ENCODE results near the gene ZIK1. TPM values are rescaled to one million over a fixed set of nuclear protein-coding genes. Genes with fewer than 3 reads are reported as not detected.

Gene ZIK1
- total RNA-seq, 1 donor from 2014 or later: 4.4 TPM

DNA sequence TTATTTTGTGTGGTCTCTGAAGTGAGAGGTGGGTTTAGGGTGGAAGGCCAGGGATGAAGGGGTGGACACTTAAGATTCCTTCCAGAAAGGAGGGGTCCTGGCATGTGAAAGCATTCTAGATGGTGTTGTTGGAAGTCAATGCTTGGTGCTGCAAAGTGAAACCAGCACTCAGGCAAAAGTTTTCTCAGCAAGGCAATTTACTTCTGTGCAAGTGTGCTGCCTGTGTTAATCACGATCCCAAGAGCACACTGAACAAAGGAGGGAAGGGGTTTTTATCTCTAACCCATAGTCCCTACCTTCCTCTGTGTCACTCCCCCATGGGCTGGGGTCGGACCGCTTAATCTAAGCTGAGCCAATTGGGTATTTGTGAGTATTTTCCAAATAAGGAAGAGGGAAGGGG lies 31.4 kb downstream of the ZIK1 start:
- DNase-seq (ENCODE audit: extremely low spot score in 2 of 2): no peak
- H3K4me1 ChIP-seq: peaks cover 9% of the 10 kb centered on the region
- H3K27ac ChIP-seq: no peak overlapping the region
- intact Hi-C loops (cut with DNase I): no loop called here
- peaks cover 17 to 55% of the 10 kb centered on the region in 2 donors for H3K36me3 ChIP-seq
- TF ChIP-seq POLR2AphosphoS5 (IDR thresholded peaks at IDR 0.05; ENCODE audit: insufficient read depth in 1 of 2, low read depth in 1 of 2) (no peak), POLR2A (IDR thresholded peaks at IDR 0.05) (no peak)
- TF ChIP-seq, protein P1, sequence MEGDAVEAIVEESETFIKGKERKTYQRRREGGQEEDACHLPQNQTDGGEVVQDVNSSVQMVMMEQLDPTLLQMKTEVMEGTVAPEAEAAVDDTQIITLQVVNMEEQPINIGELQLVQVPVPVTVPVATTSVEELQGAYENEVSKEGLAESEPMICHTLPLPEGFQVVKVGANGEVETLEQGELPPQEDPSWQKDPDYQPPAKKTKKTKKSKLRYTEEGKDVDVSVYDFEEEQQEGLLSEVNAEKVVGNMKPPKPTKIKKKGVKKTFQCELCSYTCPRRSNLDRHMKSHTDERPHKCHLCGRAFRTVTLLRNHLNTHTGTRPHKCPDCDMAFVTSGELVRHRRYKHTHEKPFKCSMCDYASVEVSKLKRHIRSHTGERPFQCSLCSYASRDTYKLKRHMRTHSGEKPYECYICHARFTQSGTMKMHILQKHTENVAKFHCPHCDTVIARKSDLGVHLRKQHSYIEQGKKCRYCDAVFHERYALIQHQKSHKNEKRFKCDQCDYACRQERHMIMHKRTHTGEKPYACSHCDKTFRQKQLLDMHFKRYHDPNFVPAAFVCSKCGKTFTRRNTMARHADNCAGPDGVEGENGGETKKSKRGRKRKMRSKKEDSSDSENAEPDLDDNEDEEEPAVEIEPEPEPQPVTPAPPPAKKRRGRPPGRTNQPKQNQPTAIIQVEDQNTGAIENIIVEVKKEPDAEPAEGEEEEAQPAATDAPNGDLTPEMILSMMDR (IDR thresholded peaks at IDR 0.05): no peak
- H3K4me3 ChIP-seq: peak overlapping the region; percentile 85 to 98
- H3K27me3 ChIP-seq: no peaks in the 10 kb centered on the region
- peaks cover 58% of the 10 kb centered on the region for H3K9me3 ChIP-seq

DNA sequence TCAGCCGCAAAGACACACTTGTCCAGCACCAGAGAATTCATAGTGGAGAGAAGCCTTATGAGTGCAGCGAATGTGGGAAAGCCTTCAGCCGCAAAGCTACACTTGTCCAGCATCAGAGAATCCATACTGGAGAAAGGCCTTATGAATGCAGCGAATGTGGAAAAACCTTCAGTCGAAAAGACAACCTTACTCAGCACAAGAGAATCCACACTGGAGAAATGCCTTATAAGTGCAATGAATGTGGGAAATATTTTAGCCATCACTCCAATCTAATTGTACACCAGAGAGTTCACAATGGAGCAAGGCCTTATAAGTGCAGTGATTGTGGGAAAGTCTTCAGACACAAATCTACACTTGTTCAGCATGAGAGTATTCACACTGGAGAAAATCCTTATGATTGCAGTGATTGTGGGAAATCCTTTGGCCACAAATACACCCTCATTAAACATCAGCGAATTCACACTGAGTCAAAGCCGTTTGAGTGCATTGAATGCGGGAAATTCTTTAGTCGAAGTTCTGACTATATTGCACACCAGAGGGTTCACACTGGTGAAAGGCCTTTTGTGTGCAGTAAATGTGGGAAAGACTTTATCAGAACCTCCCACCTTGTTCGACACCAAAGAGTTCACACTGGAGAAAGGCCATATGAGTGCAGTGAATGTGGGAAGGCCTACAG lies 36.9 kb downstream of the ZIK1 start:
- DNase-seq (ENCODE audit: extremely low spot score in 2 of 2): peak in 1 of 2 donors; percentile 16
- Histone ChIP-seq H3K36me3 (peaks cover 17 to 86% of the 10 kb centered on the region in 2 donors), H3K9me3 (peaks cover 85% of the 10 kb centered on the region), H3K27ac (no peak overlapping the region), H3K4me3 (no peak overlapping the region), H3K27me3 (no peaks in the 10 kb centered on the region), H3K4me1 (no peaks in the 10 kb centered on the region)
- intact Hi-C loops (cut with DNase I): no loop called here
- TF ChIP-seq POLR2A (IDR thresholded peaks at IDR 0.05): no peak
- TF ChIP-seq, protein P1 (IDR thresholded peaks at IDR 0.05): no peak
- TF ChIP-seq POLR2AphosphoS5 (IDR thresholded peaks at IDR 0.05; ENCODE audit: insufficient read depth in 1 of 2, low read depth in 1 of 2): no peak

DNA sequence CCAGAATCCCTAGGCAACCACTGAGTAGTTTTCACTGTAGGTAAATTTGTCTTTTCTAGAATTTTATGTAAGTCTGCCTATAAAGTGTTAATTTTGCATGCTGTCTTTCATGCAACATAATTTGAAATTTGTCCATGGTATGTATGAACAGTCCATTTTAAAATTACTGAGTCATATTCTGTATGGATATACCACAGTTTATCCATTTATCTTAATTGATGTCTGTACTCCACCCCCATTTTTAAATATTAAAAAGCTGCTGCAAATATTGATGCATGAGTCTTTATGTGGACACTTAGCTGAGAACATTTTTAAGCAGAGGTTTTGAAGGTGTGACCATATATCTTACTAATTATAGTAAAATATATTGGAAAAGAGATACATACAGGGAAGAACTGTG lies 39.1 kb downstream of the ZIK1 start:
- peaks cover 68% of the 10 kb centered on the region for H3K9me3 ChIP-seq
- no peak for DNase-seq (ENCODE audit: extremely low spot score in 2 of 2)
- peaks cover 12 to 63% of the 10 kb centered on the region in 2 donors for H3K36me3 ChIP-seq
- no peaks in the 10 kb centered on the region for H3K27me3 ChIP-seq
- no peak overlapping the region for H3K4me3 ChIP-seq
- no peaks in the 10 kb centered on the region for H3K4me1 ChIP-seq
- TF ChIP-seq POLR2A (IDR thresholded peaks at IDR 0.05): no peak
- no peak for TF ChIP-seq POLR2AphosphoS5 (IDR thresholded peaks at IDR 0.05; ENCODE audit: insufficient read depth in 1 of 2, low read depth in 1 of 2)
- TF ChIP-seq, protein P1 (IDR thresholded peaks at IDR 0.05): no peak
- H3K27ac ChIP-seq: no peak overlapping the region
- intact Hi-C loops (cut with DNase I): no loop called here

DNA sequence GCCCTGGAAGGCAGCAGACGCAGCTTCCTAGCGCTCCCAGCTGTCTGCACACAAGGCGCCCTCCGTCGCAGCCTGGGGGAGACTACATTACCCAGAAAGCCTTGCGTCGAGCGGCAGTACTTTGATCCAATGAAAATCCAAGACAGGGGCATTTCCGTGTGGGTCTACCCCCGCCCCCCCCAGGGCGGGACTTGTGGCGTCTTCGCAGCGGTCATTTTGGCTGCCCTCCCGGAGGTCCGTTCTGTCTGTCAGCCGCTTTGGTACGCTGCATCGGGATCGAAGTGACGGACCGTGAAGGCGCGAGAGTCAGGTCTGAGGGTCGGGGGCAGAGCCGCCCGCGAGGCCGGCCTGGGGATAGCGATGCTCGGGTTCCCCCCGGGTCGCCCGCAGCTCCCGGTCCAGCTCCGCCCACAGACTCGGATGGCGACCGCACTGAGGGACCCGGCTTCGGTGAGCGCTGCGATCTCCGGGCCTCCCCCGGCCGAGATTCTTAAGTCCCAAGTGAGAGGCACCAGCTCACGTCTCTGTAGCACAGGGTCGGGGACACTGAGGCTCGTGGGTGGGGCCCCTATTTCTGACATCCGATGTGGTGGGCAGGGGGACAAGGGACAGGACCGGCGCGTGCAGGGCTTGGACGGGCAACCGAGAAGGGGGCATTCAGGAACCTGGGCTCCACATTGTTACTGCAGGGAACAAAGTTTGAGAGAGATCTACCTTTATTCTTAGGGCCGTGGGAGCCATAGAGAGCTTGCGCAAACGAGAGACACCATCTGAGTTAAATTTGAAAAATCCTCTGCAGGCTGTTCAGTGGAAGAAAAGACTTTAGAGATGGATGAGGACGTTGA lies 49.3 kb downstream of the ZIK1 start, which contains the start of gene ZNF211:
Gene ZNF211 (plus strand): TSS at position 182 of the 845 bp plus-strand sequence. CDS start 179 bp downstream, at position 361.
- peaks cover 11% of the 10 kb centered on the region for H3K4me1 ChIP-seq
- peaks cover 19% of the 10 kb centered on the region for H3K9me3 ChIP-seq
- DNase-seq (ENCODE audit: extremely low spot score in 2 of 2): peak; percentile 87 to 91
- H3K27ac ChIP-seq: peak within 1 kb of the TSS; percentile 68
- peak within 1 kb of the TSS; percentile 60 to 79 for H3K4me3 ChIP-seq
- peaks cover 0 to 43% of the 10 kb centered on the region in 2 donors for H3K36me3 ChIP-seq
- no peaks in the 10 kb centered on the region for H3K27me3 ChIP-seq
- peak; percentile 83 to 93 for TF ChIP-seq POLR2AphosphoS5 (IDR thresholded peaks at IDR 0.05; ENCODE audit: insufficient read depth in 1 of 2, low read depth in 1 of 2)
- TF ChIP-seq POLR2A (IDR thresholded peaks at IDR 0.05): no peak
- intact Hi-C loops (cut with DNase I): no loop called here

DNA sequence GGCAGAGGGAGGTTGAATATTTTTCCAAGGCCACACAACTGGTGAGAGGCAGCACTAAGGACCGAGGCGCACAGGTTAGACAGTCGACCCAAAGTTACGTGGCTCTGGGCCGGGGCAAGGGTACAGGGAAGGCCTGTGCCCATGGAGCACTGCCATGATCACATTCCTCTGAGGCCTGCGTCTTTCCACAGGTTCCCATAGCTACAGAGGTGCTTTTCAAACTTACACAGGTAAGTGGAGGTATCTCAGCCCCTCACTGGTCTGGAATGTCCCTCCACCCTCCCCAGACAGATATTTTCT lies 49.8 kb downstream of the ZIK1 start:
- TF ChIP-seq, protein P1 (IDR thresholded peaks at IDR 0.05): no peak
- TF ChIP-seq POLR2AphosphoS5 (IDR thresholded peaks at IDR 0.05; ENCODE audit: insufficient read depth in 1 of 2, low read depth in 1 of 2): no peak
- H3K4me1 ChIP-seq: peaks cover 11% of the 10 kb centered on the region
- peak in 1 of 2 donors; percentile 49 for DNase-seq (ENCODE audit: extremely low spot score in 2 of 2)
- H3K36me3 ChIP-seq: peaks cover 0 to 48% of the 10 kb centered on the region in 2 donors
- peak overlapping the region; percentile 60 to 79 for H3K4me3 ChIP-seq
- H3K27me3 ChIP-seq: no peaks in the 10 kb centered on the region
- no peak overlapping the region for H3K27ac ChIP-seq
- peaks cover 24% of the 10 kb centered on the region for H3K9me3 ChIP-seq
- intact Hi-C loops (cut with DNase I): no loop called here
